ENCODE data around the gene SBK3.

The SBK3 gene

DNA sequence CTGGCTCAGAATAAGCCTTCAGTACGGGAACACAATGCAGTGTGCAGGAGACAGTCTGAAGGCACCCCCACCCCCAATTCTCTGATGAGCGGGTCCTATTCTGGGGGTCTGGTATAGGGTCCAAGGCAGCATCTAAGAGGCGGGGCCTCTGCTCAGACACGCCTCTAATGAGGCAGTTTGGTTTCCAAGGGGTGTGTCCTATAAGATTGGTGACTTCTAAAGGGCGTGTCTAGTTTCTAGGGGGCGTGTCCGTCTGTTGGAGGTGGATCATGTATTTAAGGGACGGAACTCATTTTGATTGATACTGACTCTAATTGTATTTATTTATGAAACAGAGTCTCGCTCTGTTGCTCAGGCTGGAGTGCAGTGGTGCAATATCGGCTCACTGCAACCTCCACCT is 45.3 kb upstream of the SBK3 start:
- H3K9me3 ChIP-seq (ENCODE audit: control insufficient read depth, low read length), result no peaks in the 10 kb centered on the region
- H2BK120ac ChIP-seq (ENCODE audit: low read depth, low read length), result no peak overlapping the region
- H4K91ac ChIP-seq (ENCODE audit: low read length), result no peak overlapping the region
- H3K27me3 ChIP-seq (ENCODE audit: control insufficient read depth in 1 of 2, insufficient read depth in 1 of 2, low read length in 2 of 2), result no peaks in the 10 kb centered on the region
- H3K4me3 ChIP-seq (ENCODE audit: insufficient read depth in 1 of 2, low read depth in 1 of 2, low read length in 2 of 2), result no peak overlapping the region
- H2AK5ac ChIP-seq (ENCODE audit: low read length, severe bottlenecking), result peak overlapping the region; percentile 27
- H3K4me2 ChIP-seq (ENCODE audit: low read length, poor library complexity, severe bottlenecking), result no peak overlapping the region
- H3K18ac ChIP-seq (ENCODE audit: low read depth in 1 of 2, low read length in 2 of 2), result no peak overlapping the region
- H2BK15ac ChIP-seq (ENCODE audit: low read depth, poor library complexity, severe bottlenecking), result no peak overlapping the region
- no peak overlapping the region for H4K8ac ChIP-seq (ENCODE audit: low read length)
- H3K4ac ChIP-seq (ENCODE audit: low read depth in 1 of 2, low read length in 2 of 2), result no peak overlapping the region
- no peak overlapping the region for H2AFZ ChIP-seq (ENCODE audit: low read depth, low read length)
- no peak overlapping the region for H2BK5ac ChIP-seq (ENCODE audit: low read depth, low read length, poor library complexity, severe bottlenecking)
- no peak overlapping the region for H2BK12ac ChIP-seq (ENCODE audit: low read length in 2 of 2)
- H3K27ac ChIP-seq (ENCODE audit: low read length, poor library complexity, severe bottlenecking), result no peak overlapping the region
- no peak overlapping the region for H3K9ac ChIP-seq (ENCODE audit: low read length)
- WGBS, result 81% methylated on average over 10 of the region's 10 CpGs
- H3K14ac ChIP-seq (ENCODE audit: low read length in 2 of 2), result no peak overlapping the region
- peaks cover 21 to 40% of the 10 kb centered on the region in 2 experiments for H3K36me3 ChIP-seq (ENCODE audit: control insufficient read depth in 1 of 2, insufficient read depth in 2 of 2, low read depth in 1 of 2, low read length in 2 of 2)
- H3K23ac ChIP-seq (ENCODE audit: low read length in 2 of 2), result no peak overlapping the region
- peaks cover 17% of the 10 kb centered on the region for H3K4me1 ChIP-seq (ENCODE audit: control insufficient read depth, insufficient read depth, low read depth, low read length)
- DNase-seq, result peak; percentile 24
- peaks cover 9% of the 10 kb centered on the region for H3K79me1 ChIP-seq (replicated peaks; ENCODE audit: low read length, poor library complexity, severe bottlenecking)

DNA sequence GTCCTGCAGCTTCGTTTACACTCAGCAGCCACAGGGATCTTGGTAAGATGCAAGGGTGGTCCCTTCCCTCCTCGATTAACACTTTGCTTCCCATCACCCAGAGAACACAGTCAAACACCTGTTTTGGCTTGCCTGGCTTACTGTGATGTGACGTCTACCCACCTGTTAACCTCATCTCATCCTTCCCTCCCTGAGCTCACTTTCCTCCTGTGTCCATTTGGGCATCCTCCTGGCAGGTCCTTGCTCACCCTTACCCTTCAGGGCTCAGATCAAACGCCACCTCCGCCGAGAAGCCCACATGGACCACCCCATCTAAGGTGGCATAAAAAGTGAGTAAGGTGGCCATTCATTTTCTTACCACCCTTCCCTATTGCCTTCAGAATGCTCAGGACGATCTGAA is 44.8 kb upstream of the SBK3 start:
- Histone ChIP-seq H3K4ac (ENCODE audit: low read depth in 1 of 2, low read length in 2 of 2) (no peak overlapping the region), H3K27ac (ENCODE audit: low read length, poor library complexity, severe bottlenecking) (no peak overlapping the region), H3K23ac (ENCODE audit: low read length in 2 of 2) (no peak overlapping the region), H3K9ac (ENCODE audit: low read length) (no peak overlapping the region), H2AFZ (ENCODE audit: low read depth, low read length) (no peak overlapping the region), H3K14ac (ENCODE audit: low read length in 2 of 2) (no peak overlapping the region), H3K4me1 (ENCODE audit: control insufficient read depth, insufficient read depth, low read depth, low read length) (peaks cover 20% of the 10 kb centered on the region), H2BK5ac (ENCODE audit: low read depth, low read length, poor library complexity, severe bottlenecking) (no peak overlapping the region), H3K79me1 (replicated peaks; ENCODE audit: low read length, poor library complexity, severe bottlenecking) (peaks cover 7% of the 10 kb centered on the region), H4K8ac (ENCODE audit: low read length) (no peak overlapping the region), H4K91ac (ENCODE audit: low read length) (no peak overlapping the region), H2BK15ac (ENCODE audit: low read depth, poor library complexity, severe bottlenecking) (no peak overlapping the region), H3K18ac (ENCODE audit: low read depth in 1 of 2, low read length in 2 of 2) (no peak overlapping the region), H3K4me3 (ENCODE audit: insufficient read depth in 1 of 2, low read depth in 1 of 2, low read length in 2 of 2) (no peak overlapping the region), H2AK5ac (ENCODE audit: low read length, severe bottlenecking) (peak overlapping the region; percentile 34), H3K9me3 (ENCODE audit: control insufficient read depth, low read length) (no peaks in the 10 kb centered on the region), H3K4me2 (ENCODE audit: low read length, poor library complexity, severe bottlenecking) (no peak overlapping the region), H3K27me3 (ENCODE audit: control insufficient read depth in 1 of 2, insufficient read depth in 1 of 2, low read length in 2 of 2) (no peaks in the 10 kb centered on the region), H2BK12ac (ENCODE audit: low read length in 2 of 2) (peak overlapping the region in 1 of 2 experiments; percentile 15), H3K36me3 (ENCODE audit: control insufficient read depth in 1 of 2, insufficient read depth in 2 of 2, low read depth in 1 of 2, low read length in 2 of 2) (peaks cover 16 to 35% of the 10 kb centered on the region in 2 experiments), H2BK120ac (ENCODE audit: low read depth, low read length) (no peak overlapping the region)
- DNase-seq, result no peak
- WGBS, result 65% methylated on average over 7 of the region's 7 CpGs

DNA sequence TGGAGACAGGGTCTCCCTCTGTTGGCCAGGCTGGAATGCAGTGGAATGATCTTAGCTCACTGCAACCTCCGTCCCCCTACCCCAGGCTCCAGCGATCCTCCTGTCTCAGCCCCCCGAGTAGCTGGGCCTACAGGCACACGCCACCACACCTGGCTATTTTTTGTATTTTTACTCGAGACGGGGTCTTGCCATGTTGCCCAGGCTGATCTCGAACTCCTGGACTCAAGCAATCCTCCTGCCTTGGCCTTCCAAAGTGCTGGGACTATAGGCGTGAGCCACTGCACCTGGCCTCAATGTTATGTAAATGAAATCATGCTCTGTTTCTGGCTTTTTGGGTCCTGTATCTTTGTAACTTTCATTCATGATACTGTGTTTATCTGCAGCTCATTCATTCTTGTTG is 43.4 kb upstream of the SBK3 start:
- Histone ChIP-seq H3K27me3 (ENCODE audit: control insufficient read depth in 1 of 2, insufficient read depth in 1 of 2, low read length in 2 of 2) (no peaks in the 10 kb centered on the region), H3K4me2 (ENCODE audit: low read length, poor library complexity, severe bottlenecking) (no peak overlapping the region), H3K9me3 (ENCODE audit: control insufficient read depth, low read length) (no peaks in the 10 kb centered on the region), H3K9ac (ENCODE audit: low read length) (no peak overlapping the region), H3K79me1 (replicated peaks; ENCODE audit: low read length, poor library complexity, severe bottlenecking) (peaks cover 6% of the 10 kb centered on the region), H3K4me3 (ENCODE audit: insufficient read depth in 1 of 2, low read depth in 1 of 2, low read length in 2 of 2) (no peak overlapping the region), H3K18ac (ENCODE audit: low read depth in 1 of 2, low read length in 2 of 2) (no peak overlapping the region), H3K4me1 (ENCODE audit: control insufficient read depth, insufficient read depth, low read depth, low read length) (peaks cover 24% of the 10 kb centered on the region), H3K36me3 (ENCODE audit: control insufficient read depth in 1 of 2, insufficient read depth in 2 of 2, low read depth in 1 of 2, low read length in 2 of 2) (peaks cover 8 to 26% of the 10 kb centered on the region in 2 experiments), H3K23ac (ENCODE audit: low read length in 2 of 2) (no peak overlapping the region), H4K8ac (ENCODE audit: low read length) (no peak overlapping the region), H3K14ac (ENCODE audit: low read length in 2 of 2) (no peak overlapping the region), H2AK5ac (ENCODE audit: low read length, severe bottlenecking) (no peak overlapping the region), H3K27ac (ENCODE audit: low read length, poor library complexity, severe bottlenecking) (no peak overlapping the region), H3K4ac (ENCODE audit: low read depth in 1 of 2, low read length in 2 of 2) (no peak overlapping the region), H2BK15ac (ENCODE audit: low read depth, poor library complexity, severe bottlenecking) (no peak overlapping the region), H4K91ac (ENCODE audit: low read length) (no peak overlapping the region), H2BK5ac (ENCODE audit: low read depth, low read length, poor library complexity, severe bottlenecking) (no peak overlapping the region), H2BK12ac (ENCODE audit: low read length in 2 of 2) (no peak overlapping the region), H2AFZ (ENCODE audit: low read depth, low read length) (no peak overlapping the region), H2BK120ac (ENCODE audit: low read depth, low read length) (no peak overlapping the region)
- DNase-seq, result no peak
- WGBS, result 91% methylated on average over 8 of the region's 8 CpGs

DNA sequence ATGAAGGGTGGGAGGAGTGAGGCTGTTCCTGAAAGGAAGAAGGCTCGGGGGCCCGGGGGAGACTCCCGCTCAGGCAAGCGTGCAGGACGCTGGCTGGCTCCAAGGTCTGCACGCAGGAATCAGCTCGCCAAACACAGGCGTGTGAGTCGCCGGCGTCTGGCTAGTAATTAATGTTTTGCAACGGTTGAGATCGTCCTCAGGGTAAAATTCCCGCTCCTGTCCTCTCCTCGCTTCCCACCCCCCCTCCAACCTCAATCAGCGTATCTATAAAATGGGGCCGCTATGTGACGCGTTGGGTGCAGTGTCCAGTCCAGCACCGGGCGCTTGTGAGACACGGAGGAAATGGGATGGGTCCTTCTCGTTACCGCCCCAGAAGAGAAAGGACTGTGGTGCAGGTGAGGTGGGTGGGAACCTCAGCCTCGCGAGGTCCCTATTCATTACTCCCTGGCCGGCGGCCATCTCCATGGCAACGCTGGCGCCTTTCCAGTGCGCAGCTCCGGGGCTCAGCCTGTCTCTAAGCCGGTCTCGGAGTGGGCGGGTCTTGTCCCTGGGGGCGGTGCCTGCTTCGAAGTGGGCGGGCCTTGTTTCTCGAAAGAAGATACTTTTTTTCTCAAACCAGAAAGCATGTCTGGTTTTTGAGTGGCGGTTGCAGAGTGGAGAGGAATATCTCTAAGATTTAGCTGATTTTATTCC is 41.8 kb upstream of the SBK3 start:
- H3K23ac ChIP-seq (ENCODE audit: low read length in 2 of 2), result peak overlapping the region in 1 of 2 experiments; percentile 53
- no peak overlapping the region for H4K91ac ChIP-seq (ENCODE audit: low read length)
- peak overlapping the region; percentile 95 for H3K4me2 ChIP-seq (ENCODE audit: low read length, poor library complexity, severe bottlenecking)
- peaks cover 4 to 10% of the 10 kb centered on the region in 2 experiments for H3K36me3 ChIP-seq (ENCODE audit: control insufficient read depth in 1 of 2, insufficient read depth in 2 of 2, low read depth in 1 of 2, low read length in 2 of 2)
- peak overlapping the region; percentile 86 for H2AFZ ChIP-seq (ENCODE audit: low read depth, low read length)
- no peak overlapping the region for H3K14ac ChIP-seq (ENCODE audit: low read length in 2 of 2)
- H2BK15ac ChIP-seq (ENCODE audit: low read depth, poor library complexity, severe bottlenecking), result peak overlapping the region; percentile 86
- peak overlapping the region; percentile 5 for H2AK5ac ChIP-seq (ENCODE audit: low read length, severe bottlenecking)
- peak overlapping the region; percentile 13 to 95 for H3K4ac ChIP-seq (ENCODE audit: low read depth in 1 of 2, low read length in 2 of 2)
- H3K27ac ChIP-seq (ENCODE audit: low read length, poor library complexity, severe bottlenecking), result peak overlapping the region; percentile 99
- H3K27me3 ChIP-seq (ENCODE audit: control insufficient read depth in 1 of 2, insufficient read depth in 1 of 2, low read length in 2 of 2), result no peaks in the 10 kb centered on the region
- peak overlapping the region; percentile 69 for H3K9ac ChIP-seq (ENCODE audit: low read length)
- H3K9me3 ChIP-seq (ENCODE audit: control insufficient read depth, low read length), result no peaks in the 10 kb centered on the region
- H4K8ac ChIP-seq (ENCODE audit: low read length), result peak overlapping the region; percentile 93
- H3K4me1 ChIP-seq (ENCODE audit: control insufficient read depth, insufficient read depth, low read depth, low read length), result peaks cover 28% of the 10 kb centered on the region
- no peaks in the 10 kb centered on the region for H3K79me1 ChIP-seq (replicated peaks; ENCODE audit: low read length, poor library complexity, severe bottlenecking)
- peak overlapping the region; percentile 30 to 78 for H3K4me3 ChIP-seq (ENCODE audit: insufficient read depth in 1 of 2, low read depth in 1 of 2, low read length in 2 of 2)
- H2BK120ac ChIP-seq (ENCODE audit: low read depth, low read length), result no peak overlapping the region
- H2BK12ac ChIP-seq (ENCODE audit: low read length in 2 of 2), result peak overlapping the region; percentile 49 to 73
- peak overlapping the region; percentile 34 for H2BK5ac ChIP-seq (ENCODE audit: low read depth, low read length, poor library complexity, severe bottlenecking)
- H3K18ac ChIP-seq (ENCODE audit: low read depth in 1 of 2, low read length in 2 of 2), result peak overlapping the region; percentile 81 to 86
- WGBS, result 2% methylated on average over 30 of the region's 40 CpGs
- DNase-seq, result peak; percentile 93
